ENCODE measurements around the gene TXNDC15. TPM values are rescaled to one million over a fixed set of nuclear protein-coding genes. Genes with fewer than 3 reads are reported as not detected.
"Not testable (repeated sequence)": the region's sequence is repeated elsewhere in the genome, so short reads cannot be mapped to it uniquely, and the experiment has no call there.

TXNDC15 gene
- total RNA-seq, 4 donors from 2014 or later: 68.5 to 119 (median 82.6) TPM

DNA sequence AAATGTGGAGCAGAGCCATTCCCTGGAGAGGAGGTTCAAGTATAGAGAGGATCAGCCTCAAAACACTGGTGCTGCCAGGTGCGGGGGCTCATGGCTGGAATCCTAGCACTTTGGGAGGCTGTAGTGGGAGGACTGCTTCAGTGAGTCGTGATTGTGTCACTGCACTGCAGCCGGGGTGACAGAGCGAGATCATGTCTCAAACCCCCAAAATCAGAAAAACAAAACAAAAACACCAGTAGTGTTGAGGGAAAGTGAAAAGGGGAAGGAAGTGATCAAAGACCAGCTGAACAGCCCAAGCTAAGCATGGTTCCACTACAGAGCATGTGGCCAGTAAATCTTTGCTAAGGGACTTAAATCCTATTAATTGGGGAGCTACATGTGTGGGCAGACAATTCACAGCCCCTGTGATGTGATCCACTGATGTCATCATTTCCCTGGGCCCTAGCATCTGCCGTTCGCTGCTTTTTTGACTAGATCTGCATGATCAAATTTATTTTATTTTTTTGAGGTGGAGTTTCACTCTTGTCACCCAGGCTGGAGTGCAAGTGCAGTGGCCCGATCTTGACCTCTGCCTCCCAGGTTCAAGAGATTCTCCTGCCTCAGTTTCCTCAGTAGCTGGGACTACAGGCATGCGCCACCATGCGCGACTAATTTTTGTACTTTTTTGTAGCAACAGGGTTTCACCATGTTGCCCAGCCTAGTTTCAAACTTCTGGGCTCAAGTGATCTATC, 28.1 kb downstream of the TXNDC15 start:
- Histone ChIP-seq H3K36me3 (peaks cover 0 to 48% of the 10 kb centered on the region in 2 donors), H3K27me3 (no peaks in the 10 kb centered on the region), H3K4me3 (no peak overlapping the region), H3K9me3 (no peaks in the 10 kb centered on the region), H3K27ac (no peak overlapping the region), H3K4me1 (peaks cover 0 to 12% (median 0%) of the 10 kb centered on the region in 3 donors)
- ATAC-seq: no peak
- TF ChIP-seq EP300 (IDR thresholded peaks at IDR 0.05): no peak
- no peak for TF ChIP-seq POLR2A (IDR thresholded peaks at IDR 0.05)
- TF ChIP-seq, protein P1, sequence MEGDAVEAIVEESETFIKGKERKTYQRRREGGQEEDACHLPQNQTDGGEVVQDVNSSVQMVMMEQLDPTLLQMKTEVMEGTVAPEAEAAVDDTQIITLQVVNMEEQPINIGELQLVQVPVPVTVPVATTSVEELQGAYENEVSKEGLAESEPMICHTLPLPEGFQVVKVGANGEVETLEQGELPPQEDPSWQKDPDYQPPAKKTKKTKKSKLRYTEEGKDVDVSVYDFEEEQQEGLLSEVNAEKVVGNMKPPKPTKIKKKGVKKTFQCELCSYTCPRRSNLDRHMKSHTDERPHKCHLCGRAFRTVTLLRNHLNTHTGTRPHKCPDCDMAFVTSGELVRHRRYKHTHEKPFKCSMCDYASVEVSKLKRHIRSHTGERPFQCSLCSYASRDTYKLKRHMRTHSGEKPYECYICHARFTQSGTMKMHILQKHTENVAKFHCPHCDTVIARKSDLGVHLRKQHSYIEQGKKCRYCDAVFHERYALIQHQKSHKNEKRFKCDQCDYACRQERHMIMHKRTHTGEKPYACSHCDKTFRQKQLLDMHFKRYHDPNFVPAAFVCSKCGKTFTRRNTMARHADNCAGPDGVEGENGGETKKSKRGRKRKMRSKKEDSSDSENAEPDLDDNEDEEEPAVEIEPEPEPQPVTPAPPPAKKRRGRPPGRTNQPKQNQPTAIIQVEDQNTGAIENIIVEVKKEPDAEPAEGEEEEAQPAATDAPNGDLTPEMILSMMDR (IDR thresholded peaks at IDR 0.05): no peak
- no peak for TF ChIP-seq POLR2AphosphoS5 (IDR thresholded peaks at IDR 0.05)
- WGBS, 2 donors (ENCODE audit: low coverage in 1 of 2): 84 to 86% methylated on average over 6 of the region's 10 CpGs

DNA sequence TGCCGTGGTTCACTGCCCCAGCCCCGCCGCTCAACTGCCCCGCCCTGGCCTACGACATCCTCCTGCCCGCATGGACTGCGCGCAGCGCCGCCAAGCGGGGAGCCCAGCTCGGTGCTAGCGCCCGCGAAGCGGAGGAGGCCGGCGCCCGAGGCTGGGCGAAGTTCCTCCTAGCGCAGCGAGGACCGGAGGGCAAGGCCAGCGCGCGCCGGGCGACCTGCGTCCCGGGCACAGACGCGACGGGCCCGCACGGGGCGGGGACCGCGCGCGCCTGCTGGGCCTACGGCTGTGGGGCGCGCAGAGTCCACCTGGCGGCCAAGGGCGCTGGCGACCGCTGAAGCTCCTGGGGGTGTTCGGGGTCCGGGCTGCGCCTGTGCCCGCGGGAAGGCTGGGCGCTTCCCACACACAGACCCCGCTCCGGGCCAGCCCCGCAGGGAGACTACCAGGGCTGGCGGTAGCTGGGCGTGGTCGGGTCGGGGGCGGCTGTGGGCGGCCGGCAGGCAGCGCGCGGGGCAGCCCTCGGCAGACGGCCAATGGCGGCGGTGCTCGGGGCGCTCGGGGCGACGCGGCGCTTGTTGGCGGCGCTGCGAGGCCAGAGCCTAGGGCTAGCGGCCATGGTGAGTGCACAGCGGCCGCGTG, 30.6 kb downstream of the TXNDC15 start, which contains the start of gene PCBD2:
TSS of gene PCBD2 (plus strand) at position 522 of the 636 bp plus-strand sequence. CDS start at position 531, 9 bp downstream.
- WGBS, 2 donors (ENCODE audit: low coverage in 1 of 2): no CpG with 5 or more reads among the region's 84 CpGs

DNA sequence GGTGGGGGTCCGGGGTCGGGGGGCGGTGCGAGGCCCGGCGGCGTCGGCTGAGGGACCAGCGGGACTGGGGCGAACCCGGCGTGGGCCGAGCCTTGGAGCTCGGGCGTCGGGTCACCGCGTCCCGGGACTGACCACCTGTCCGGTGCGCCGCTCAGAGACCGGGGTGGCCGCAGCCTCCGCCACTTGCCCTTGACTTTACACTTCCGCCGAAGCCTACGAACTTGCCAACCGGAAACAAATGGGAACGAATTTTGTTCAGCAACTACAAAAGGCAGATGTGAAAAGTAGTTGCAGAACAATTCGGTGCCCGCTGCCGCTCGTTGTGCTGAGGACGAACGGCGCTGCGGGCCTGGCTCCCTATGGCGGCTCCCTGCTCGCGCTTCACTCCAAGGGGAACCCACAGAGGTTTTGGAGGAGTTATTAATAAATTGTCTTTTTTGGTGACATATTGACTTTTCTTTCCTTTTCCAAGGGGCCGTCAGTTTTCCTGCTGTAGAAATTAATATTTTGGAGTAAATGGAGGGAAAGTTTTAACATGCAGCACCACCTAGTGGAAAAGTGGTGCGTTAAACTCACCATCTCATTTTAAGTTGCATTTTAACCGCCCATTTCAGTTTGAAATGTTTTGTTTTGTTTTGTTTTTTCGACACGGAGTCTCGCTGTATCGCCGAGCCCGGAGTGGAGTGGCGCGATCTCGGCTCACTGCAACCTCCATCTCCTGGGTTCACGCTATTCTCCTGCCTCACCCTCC, 31.2 kb downstream of the TXNDC15 start:
- WGBS, 2 donors (ENCODE audit: low coverage in 1 of 2): 0 to 1% methylated on average over 17 to 26 of the region's 54 CpGs
- TF ChIP-seq EP300 (IDR thresholded peaks at IDR 0.05) (no peak), POLR2AphosphoS5 (IDR thresholded peaks at IDR 0.05) (no peak), POLR2A (IDR thresholded peaks at IDR 0.05) (no peak)
- TF ChIP-seq, protein P1 (IDR thresholded peaks at IDR 0.05): peak; percentile 55 to 87 (median 82)
- no peaks in the 10 kb centered on the region for H3K27me3 ChIP-seq

More for the DNA sequence above, 30.6 kb downstream of the TXNDC15 start, which contains the start of gene PCBD2:
- peaks cover 0 to 12% (median 0%) of the 10 kb centered on the region in 3 donors for H3K4me1 ChIP-seq
- peaks cover 0 to 24% of the 10 kb centered on the region in 2 donors for H3K36me3 ChIP-seq
- ATAC-seq: peak; percentile 95
- TF ChIP-seq EP300 (IDR thresholded peaks at IDR 0.05) (no peak), POLR2A (IDR thresholded peaks at IDR 0.05) (peak in 1 of 2 donors; percentile 48), POLR2AphosphoS5 (IDR thresholded peaks at IDR 0.05) (peak; percentile 66)
- TF ChIP-seq, protein P1 (IDR thresholded peaks at IDR 0.05): peak; percentile 82 to 97 (median 94)
- H3K4me3 ChIP-seq: peak within 1 kb of the TSS; percentile 74 to 96
- peak within 1 kb of the TSS; percentile 94 to 99 (median 97) for H3K27ac ChIP-seq
- H3K27me3 ChIP-seq: no peaks in the 10 kb centered on the region
- H3K9me3 ChIP-seq: no peaks in the 10 kb centered on the region

DNA sequence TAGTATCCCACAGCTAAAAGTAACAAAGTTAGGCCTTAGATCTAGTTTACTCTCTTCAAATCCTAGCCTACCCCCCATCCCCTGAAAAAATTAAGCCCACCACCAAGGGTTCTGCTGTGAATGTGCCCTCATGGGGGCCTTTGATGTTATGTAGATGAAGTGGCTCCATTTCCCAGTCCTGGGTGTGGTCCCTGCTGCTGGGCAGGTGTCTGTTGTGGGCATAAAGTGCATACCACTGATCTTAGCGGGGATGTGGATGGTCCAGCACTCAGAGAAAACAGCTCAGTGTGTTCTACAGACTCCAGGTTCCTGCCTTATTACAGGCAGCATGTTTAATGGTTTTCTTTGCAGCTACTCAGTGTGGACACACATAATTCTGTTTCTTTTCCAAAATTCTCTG, 32.6 kb downstream of the TXNDC15 start:
- H3K27ac ChIP-seq: peak overlapping the region in 1 of 4 donors; percentile 99
- TF ChIP-seq, protein P1 (IDR thresholded peaks at IDR 0.05): no peak
- TF ChIP-seq POLR2AphosphoS5 (IDR thresholded peaks at IDR 0.05) (no peak), POLR2A (IDR thresholded peaks at IDR 0.05) (no peak), EP300 (IDR thresholded peaks at IDR 0.05) (no peak)

More for the DNA sequence above, 31.2 kb downstream of the TXNDC15 start:
- Histone ChIP-seq H3K36me3 (peaks cover 0 to 22% of the 10 kb centered on the region in 2 donors), H3K4me1 (peaks cover 0 to 12% (median 0%) of the 10 kb centered on the region in 3 donors), H3K9me3 (no peaks in the 10 kb centered on the region), H3K27ac (peak overlapping the region; percentile 94 to 99 (median 97)), H3K4me3 (peak overlapping the region; percentile 74 to 96)
- ATAC-seq: peak; percentile 53

DNA sequence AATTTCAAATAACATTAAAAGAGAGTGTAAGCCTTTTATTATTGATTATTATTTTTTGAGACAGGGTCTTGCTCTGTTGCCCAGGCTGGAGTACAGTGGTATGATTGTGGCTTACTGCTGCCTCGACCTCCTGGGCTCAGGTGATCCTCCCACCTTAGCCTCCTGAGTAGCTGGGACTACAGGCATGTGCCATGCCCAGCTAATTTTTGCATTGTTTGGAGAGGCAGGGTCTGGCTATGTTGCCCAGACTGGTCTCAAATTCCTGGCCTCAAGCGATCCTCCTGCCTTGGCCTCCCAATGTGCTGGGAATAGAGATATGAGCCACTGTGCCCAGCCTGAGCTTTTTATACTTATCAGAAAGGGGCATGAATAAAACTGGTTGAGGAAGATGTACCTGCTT, 36.6 kb downstream of the TXNDC15 start:
- peaks cover 0 to 54% of the 10 kb centered on the region in 2 donors for H3K36me3 ChIP-seq
- H3K9me3 ChIP-seq, H3K4me1 ChIP-seq, ATAC-seq, H3K27ac ChIP-seq, H3K27me3 ChIP-seq, H3K4me3 ChIP-seq: not testable (repeated sequence)
- WGBS, 2 donors (ENCODE audit: low coverage in 1 of 2): 80 to 100% methylated on average over 1 of the region's 2 CpGs

More for the DNA sequence above, 32.6 kb downstream of the TXNDC15 start:
- peaks cover 0 to 23% of the 10 kb centered on the region in 2 donors for H3K36me3 ChIP-seq
- H3K27me3 ChIP-seq: no peaks in the 10 kb centered on the region
- WGBS, 2 donors (ENCODE audit: low coverage in 1 of 2): no CpG with 5 or more reads among the region's 1 CpG
- no peaks in the 10 kb centered on the region for H3K9me3 ChIP-seq
- no peak overlapping the region for H3K4me3 ChIP-seq
- no peak for ATAC-seq
- peaks cover 0 to 12% (median 0%) of the 10 kb centered on the region in 3 donors for H3K4me1 ChIP-seq
